GM19463 (cell line): ENCODE data around the gene ANKS1B.
"Not testable (repeated sequence)": the region's sequence is repeated elsewhere in the genome, so short reads cannot be mapped to it uniquely, and the experiment has no call there.

Experiments
- ATAC-seq: cut with Tn5 transposase; IDR thresholded peaks from one replicate; pipeline ENCODE4 v1.9.1; 2021; ENCODE audit warnings: mild to moderate bottlenecking, moderate library complexity; ENCODE audit not compliant: unreplicated experiment

The ANKS1B gene

GRCh38 chr12:98799146-98799810 lies 1185.5 kb downstream of the ANKS1B start:
- no peak for ATAC-seq

GRCh38 chr12:98797200-98797599 lies 1187.5 kb downstream of the ANKS1B start:
- no peak for ATAC-seq

- ATAC-seq, result no peak
Observed at GRCh38 chr12:98796745-98797144, 1188.0 kb downstream of the ANKS1B start.

DNA sequence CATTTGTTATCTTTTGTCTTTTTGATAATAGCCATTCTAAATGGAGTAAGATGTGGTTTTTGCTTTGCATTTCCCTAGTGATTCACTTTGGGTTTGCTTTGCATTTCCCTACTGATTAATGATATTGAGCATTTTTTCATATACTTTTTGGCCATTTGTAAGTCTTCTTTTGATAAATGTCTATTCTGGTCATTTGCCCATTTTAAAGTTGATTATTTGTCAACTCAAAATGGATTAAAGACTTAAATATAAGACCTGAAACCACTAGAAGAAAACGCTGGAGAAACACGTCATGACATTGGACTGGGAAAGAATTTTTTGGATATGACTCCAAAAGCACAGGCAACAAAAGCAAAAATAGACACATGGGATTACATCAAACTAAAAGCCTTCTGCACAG lies 1191.6 kb downstream of the ANKS1B start:
- no peak for ATAC-seq

DNA sequence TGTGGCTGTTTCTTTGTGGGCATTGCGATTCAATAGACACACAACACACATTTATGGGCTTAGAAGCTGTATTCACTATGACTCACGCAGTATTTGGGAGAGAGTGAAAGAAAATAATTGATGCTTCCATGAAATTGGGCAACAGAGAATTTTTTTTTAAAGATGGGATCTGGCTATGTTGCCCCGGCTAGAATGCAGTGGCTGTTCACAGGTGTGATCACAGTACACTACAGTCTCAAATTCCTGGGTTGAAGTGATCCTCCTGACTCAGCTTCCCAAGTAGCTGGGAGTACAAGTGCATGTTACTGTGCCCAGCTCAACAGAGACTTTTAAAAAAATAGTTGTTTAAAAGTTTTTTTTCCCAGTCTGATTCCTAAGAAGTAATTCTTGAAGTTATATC lies 1193.3 kb downstream of the ANKS1B start:
- no peak for ATAC-seq

GRCh38 chr12:98788396-98788795 lies 1196.3 kb downstream of the ANKS1B start:
- ATAC-seq, result no peak

DNA sequence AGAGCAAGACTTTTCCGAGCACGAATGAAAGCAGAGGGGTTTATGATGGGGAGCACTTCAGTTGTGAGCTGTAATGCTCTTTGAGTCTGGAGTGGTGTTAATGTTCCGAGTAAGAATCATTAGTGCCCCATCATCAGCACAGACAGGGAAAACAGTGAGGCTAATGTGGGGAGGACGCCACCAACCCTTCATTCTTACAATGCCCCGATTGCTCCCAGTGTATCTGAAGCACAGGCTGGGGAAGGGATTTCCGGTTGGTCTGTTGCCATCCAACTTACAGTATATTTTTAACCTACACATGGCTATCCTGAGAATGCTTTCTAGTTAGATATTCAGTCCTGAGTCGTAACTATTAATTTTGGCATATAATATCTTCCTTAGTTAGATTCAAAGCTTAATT lies 1198.1 kb downstream of the ANKS1B start:
- ATAC-seq, result no peak

- no peak for ATAC-seq
Observed at GRCh38 chr12:98783420-98783819, 1201.3 kb downstream of the ANKS1B start.

DNA sequence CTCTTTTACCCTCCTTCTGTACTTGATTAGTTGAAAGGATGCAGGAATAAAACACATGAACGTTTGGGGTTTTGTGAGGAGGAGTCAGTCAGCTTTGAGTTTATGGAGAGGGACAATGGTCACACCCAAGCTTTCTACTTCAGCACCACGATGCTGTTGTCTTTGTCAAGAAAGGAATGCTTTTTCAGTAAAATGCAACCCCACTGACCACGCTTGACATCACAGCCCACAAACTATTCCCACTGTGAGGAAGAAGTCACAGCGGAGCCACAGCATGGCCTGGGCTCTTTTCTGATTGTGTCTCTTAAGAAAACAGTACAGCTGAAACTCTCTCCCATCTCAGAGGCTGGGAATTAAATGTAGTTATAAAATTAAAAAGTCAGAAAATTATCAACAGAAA lies 1204.5 kb downstream of the ANKS1B start:
- ATAC-seq, result no peak

DNA sequence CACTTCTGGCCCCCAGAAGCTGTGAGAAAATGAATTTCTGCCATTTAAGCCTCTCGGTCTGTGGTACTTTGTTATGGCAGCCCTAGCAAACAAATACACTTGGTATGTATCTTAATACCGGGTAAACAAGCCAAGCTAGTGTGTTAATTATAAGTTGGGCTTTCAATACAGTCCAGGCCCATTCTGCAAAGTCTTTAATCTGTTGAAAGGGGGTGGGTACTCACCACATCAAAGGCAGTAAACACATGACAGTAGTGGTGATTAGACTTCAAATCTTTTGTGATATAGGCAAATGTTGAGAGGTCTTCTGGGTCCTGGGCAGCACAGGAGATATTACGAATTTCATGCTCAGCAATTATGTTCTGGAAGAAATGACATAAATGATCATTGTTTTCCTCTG lies 1211.9 kb downstream of the ANKS1B start:
- ATAC-seq, result no peak

DNA sequence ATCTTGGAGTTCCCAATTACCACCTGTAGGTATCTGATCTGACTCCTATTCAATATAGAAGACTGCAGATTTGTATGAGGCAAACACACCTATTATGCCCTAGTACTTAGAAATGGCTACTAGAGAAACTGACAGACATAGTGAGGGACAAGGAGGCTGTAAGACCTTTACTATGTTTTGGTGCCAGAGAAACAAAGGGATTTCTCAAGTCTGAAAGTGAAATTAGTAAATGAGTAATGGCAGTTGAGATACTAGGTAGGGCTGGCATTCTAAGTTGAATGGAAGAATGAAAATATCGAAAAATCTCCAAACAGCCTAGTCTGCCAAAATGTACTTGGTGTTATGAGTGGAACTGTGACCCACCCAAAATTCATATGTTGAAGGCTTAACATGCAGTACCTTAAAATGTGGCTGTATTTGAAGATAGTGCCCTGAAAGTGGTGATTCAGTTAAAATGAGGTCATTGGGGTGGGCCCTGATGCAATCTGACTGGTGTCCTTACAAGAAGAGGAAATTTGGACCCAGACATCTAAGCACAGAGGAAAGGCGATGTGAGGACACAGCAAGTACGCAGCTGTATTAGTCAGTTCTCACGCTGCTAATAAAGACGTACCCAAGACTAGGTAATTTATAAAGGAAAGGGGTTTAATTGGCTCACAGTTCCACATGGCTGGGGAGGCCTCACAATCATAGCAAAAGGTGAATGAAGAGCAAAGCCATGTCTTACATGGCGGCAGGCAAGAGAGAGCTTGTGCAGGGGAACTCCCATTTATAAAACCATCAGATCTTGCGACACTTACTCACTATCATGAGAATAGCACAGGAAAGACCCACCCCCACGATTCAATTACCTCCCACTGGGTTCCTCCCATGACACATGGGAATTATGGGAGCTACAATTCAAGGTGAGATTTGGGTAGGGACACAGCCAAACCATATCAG lies 1212.7 kb downstream of the ANKS1B start:
- ATAC-seq, result no peak

GRCh38 chr12:98770230-98770629 lies 1214.5 kb downstream of the ANKS1B start:
- ATAC-seq, result no peak

DNA sequence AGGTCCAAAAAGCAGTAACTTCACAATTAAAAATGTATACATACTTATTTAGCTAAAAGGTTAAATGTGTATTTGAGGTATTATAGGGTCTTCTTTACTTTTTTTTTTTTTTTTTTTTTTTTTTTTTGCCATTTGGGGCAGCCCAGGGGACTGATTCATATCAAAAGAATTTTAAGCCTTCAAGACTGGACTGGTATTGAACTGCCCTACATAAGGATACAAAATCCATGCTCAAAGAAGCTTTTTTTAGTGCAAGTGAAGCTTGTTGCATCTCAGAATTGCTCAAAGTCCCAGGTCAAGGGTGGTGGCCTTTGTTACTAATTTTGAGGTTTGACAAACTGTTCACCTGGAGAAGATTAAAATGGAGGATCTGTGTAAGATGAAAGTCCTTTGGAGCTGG lies 1215.7 kb downstream of the ANKS1B start:
- no peak for ATAC-seq

DNA sequence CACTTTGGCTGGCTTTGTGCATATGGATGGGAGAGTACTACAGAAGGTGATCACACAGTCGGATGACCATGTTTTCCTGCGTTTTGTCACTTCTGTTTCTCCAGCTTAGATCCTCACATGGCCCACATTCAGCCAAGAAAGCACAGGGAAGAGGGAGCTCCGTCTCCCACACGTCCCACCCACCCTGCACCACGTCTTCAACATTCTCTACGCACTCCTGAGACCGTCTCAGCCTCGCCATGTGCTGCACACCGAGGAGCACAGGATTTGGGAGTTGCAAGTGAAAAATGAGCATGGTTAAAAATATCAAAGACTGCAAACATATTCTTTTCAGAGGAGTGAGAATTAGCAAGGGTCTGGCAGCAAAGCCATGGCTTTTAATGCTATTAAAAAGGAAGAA lies 1217.5 kb downstream of the ANKS1B start:
- ATAC-seq, result no peak

- ATAC-seq, result no peak
Observed at GRCh38 chr12:98763656-98764055, 1221.1 kb downstream of the ANKS1B start.

DNA sequence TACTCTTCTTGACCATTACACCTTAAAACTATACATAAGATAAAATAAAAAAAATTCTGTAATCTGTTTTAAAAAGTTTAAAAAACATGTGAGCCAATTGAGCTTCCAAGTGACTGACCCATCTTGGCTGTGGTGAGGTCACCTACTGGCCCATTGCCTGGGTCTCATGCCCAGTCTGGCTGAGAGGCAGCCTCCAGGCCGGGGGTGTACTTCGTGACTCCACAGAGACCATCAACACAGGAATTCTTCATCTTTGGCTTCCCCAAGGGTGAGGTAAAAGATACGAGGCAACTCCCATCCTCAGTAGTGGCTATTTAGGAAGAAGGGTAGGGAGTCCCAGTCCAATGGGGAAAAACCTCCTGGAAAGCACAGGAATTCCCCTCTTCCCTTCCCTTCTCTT lies 1226.4 kb downstream of the ANKS1B start:
- ATAC-seq, result no peak

GRCh38 chr12:98757455-98757854 lies 1227.3 kb downstream of the ANKS1B start:
- no peak for ATAC-seq

DNA sequence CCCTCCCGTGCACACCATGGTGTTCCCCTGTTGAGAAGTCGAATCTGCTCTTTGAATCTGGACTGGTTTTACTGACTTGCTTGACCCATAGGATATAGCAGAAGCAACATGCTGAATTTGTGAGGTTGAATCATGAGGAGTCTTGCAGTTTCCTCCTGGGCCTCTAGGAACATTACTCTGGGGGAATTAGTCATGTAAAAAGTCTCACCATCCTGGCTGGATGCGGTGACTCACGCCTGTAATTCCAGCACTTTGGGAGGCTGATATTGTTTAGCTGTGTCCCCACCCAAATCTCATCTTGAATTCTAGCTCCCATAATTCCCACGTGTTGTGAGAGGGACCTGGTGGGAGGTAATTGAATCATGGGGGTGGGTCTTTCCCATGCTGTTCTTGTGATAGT lies 1228.9 kb downstream of the ANKS1B start:
- ATAC-seq, result not testable (repeated sequence)

- ATAC-seq, result peak; percentile 99
Observed at GRCh38 chr12:98754095-98754494, 1230.6 kb downstream of the ANKS1B start.

GRCh38 chr12:98752726-98753125 lies 1232.0 kb downstream of the ANKS1B start:
- ATAC-seq, result no peak

- no peak for ATAC-seq
Observed at GRCh38 chr12:98751580-98752115, 1233.1 kb downstream of the ANKS1B start.

DNA sequence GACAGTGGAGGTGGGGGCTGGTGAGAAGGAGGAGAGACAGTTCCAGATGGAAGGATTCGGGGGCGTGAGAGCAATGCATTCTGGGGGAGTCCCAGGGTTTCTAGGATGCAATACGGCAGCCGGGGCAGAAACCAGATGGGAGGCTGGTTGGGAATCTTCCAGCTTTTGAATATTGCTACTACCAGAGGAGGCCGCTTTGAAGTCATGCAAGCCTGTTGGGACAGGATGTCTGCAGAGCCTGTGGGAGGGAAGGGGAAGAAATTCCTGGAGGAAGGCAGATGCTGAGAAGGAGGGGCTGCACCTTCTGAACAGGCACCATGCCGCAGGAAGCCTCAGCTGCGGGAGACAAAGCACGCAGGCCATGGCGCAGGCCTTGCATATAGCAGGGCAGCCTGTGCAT lies 1234.2 kb downstream of the ANKS1B start:
- ATAC-seq, result no peak
